Renal pelvis (tissue), 4 donors: ENCODE data around the gene IMMP2L. TPM values are rescaled to one million over a fixed set of nuclear protein-coding genes. Genes with fewer than 3 reads are reported as not detected.
A peak's percentile ranks its signal among the peaks of the same experiment; 100 is the strongest.
"Not testable (repeated sequence)": the region's sequence is repeated elsewhere in the genome, so short reads cannot be mapped to it uniquely, and the experiment has no call there.

Experiments
- DNase-seq: peaks from one replicate; pipeline ENCODE4 v3.0.0-alpha.2; 2013
- polyA plus RNA-seq, 3 donors: library from polyadenylated mRNA; unstranded; fragments of 120-200 nt; gene quantifications; one replicate each; pipeline ENCODE4 v1.2.1, GENCODE V29; 2013; ENCODE audit not compliant: insufficient read length in 3 of 3

The IMMP2L gene
- polyA plus RNA-seq, 3 donors: 42.8 to 50.0 (median 43.2) TPM

- DNase-seq: no peak
Measured at GRCh38 chr7:111510584-111511378, 51.5 kb downstream of the IMMP2L start.

- no peak for DNase-seq
Measured at GRCh38 chr7:111510062-111510461, 52.2 kb downstream of the IMMP2L start.

GRCh38 chr7:111509288-111509687 lies 53.0 kb downstream of the IMMP2L start:
- no peak for DNase-seq

GRCh38 chr7:111508387-111508786 lies 53.9 kb downstream of the IMMP2L start:
- no peak for DNase-seq

- not testable (repeated sequence) for DNase-seq
Measured at GRCh38 chr7:111505422-111505821, 56.9 kb downstream of the IMMP2L start.

GRCh38 chr7:111501799-111502198 lies 60.5 kb downstream of the IMMP2L start:
- not testable (repeated sequence) for DNase-seq

- no peak for DNase-seq
Measured at GRCh38 chr7:111499027-111499426, 63.3 kb downstream of the IMMP2L start.

- no peak for DNase-seq
Measured at GRCh38 chr7:111498391-111499007, 63.8 kb downstream of the IMMP2L start.

- no peak for DNase-seq
Measured at GRCh38 chr7:111495173-111495810, 67.0 kb downstream of the IMMP2L start.

- DNase-seq: no peak
Measured at GRCh38 chr7:111492234-111492633, 70.1 kb downstream of the IMMP2L start.

- DNase-seq: peak; percentile 57
Measured at GRCh38 chr7:111486472-111487142, 75.7 kb downstream of the IMMP2L start.

GRCh38 chr7:111485701-111486380 lies 76.5 kb downstream of the IMMP2L start:
- DNase-seq: peak; percentile 3

- DNase-seq: no peak
Measured at GRCh38 chr7:111483078-111483477, 79.2 kb downstream of the IMMP2L start.

GRCh38 chr7:111477462-111478225 lies 84.6 kb downstream of the IMMP2L start:
- DNase-seq: no peak

GRCh38 chr7:111476586-111477293 lies 85.6 kb downstream of the IMMP2L start:
- no peak for DNase-seq

- no peak for DNase-seq
Measured at GRCh38 chr7:111475959-111476358, 86.3 kb downstream of the IMMP2L start.

- DNase-seq: no peak
Measured at GRCh38 chr7:111475419-111475748, 86.9 kb downstream of the IMMP2L start.

GRCh38 chr7:111474723-111475418 lies 87.4 kb downstream of the IMMP2L start:
- DNase-seq: no peak

- no peak for DNase-seq
Measured at GRCh38 chr7:111473449-111474198, 88.7 kb downstream of the IMMP2L start.
